Adrenal gland (tissue), 12 donors: ENCODE data around the gene ABHD14A. TPM values are rescaled to one million over a fixed set of nuclear protein-coding genes. Genes with fewer than 3 reads are reported as not detected.

Experiments
- DNase-seq, 7 donors: peaks; one replicate each; pipeline ENCODE4 v3.0.0-alpha.2; 2019 to 2020
- H3K27ac ChIP-seq, 5 donors: fragments of 200-600 bp; sonication (generic) in 4 of 5; 1 replicate in 3 of 5; 2 replicates in 2 of 5; pipeline versions ENCODE4 v1.5.1 to v1.8.0; 2016 to 2020; ENCODE audit warnings: mild to moderate bottlenecking in 1 of 5
- H3K27me3 ChIP-seq: fragments of 200-600 bp; 2 replicates; pipeline ENCODE4 v1.8.0; 2021
- H3K36me3 ChIP-seq, 2 donors: fragments of 200-600 bp; replicated peaks in 1 of 2; 1 replicate in 1 of 2; 2 replicates in 1 of 2; pipeline versions ENCODE4 v1.5.1 to v1.8.0; 2018 to 2022
- H3K4me1 ChIP-seq, 2 donors: fragments of 200-600 bp; replicated peaks in 1 of 2; 1 replicate in 1 of 2; 2 replicates in 1 of 2; pipeline versions ENCODE4 v1.5.1 to v1.8.0; 2018 to 2021
- H3K4me3 ChIP-seq, 4 donors: fragments of 200-600 bp; sonication (generic) in 3 of 4; one replicate each; pipeline ENCODE4 v1.5.1; 2016 to 2018
- H3K9me3 ChIP-seq, 3 donors: fragments of 200-600 bp; sonication (generic) in 1 of 3; replicated peaks in 1 of 3; 1 replicate in 2 of 3; 2 replicates in 1 of 3; pipeline versions ENCODE4 v1.5.1 to v1.8.0; 2016 to 2021
- CTCF ChIP-seq, 6 experiments: fragments of 450-650 bp in 4 of 6; fragments of 200-600 bp in 2 of 6; sonication (generic) in 1 of 6; IDR thresholded peaks; 1 replicate in 5 of 6; 2 replicates in 1 of 6; pipeline versions ENCODE4 v1.5.1 to v1.8.0; 2016 to 2021; ENCODE audit warnings: antibody characterized with exemption in 6 of 6, mild to moderate bottlenecking in 2 of 6, moderate library complexity in 1 of 6
- POLR2A ChIP-seq, 2 donors: fragments of 450-650 bp; IDR thresholded peaks; one replicate each; pipeline ENCODE4 v1.6.1; 2017; ENCODE audit warnings: antibody characterized with exemption in 2 of 2, mild to moderate bottlenecking in 2 of 2, moderate library complexity in 1 of 2
- WGBS, 4 donors: extraction: QIAGEN DNeasy Blood & Tissue Kit in 2 of 4; methylation state at CpG; one replicate each; pipeline versions ENCODE4 v1.1.5 to v1.1.7; 2013 to 2017; 5-methylcytosine and 5-hydroxymethylcytosine counted together
- intact Hi-C, 2 donors: fragments of 100-400 bp; cut with DNase I; formaldehyde crosslinking; loops; one replicate each; pipeline versions ENCODE4 v1.14.1 to v1.15.0; 2022 to 2023
- polyA plus RNA-seq, 3 donors: library from polyadenylated mRNA; stranded (reverse); fragments of 200-250 nt in 2 of 3; fragments of 350-450 nt in 1 of 3; fragmentation: Illumina TruSeq in 1 of 3; extraction: RNeasy Lipid Tissue Mini Kit (QIAGEN cat#74804) in 1 of 3; gene quantifications; one replicate each; pipeline ENCODE4 v1.2.3, GENCODE V29; 2013 to 2014
- total RNA-seq, 9 donors: library from RNA; depleted of rRNA in 4 of 9; stranded (reverse); fragments of >200 nt in 4 of 9; fragments of 120-200 nt in 1 of 9; fragmentation: NEBNext Ultra II Directional in 1 of 9; extraction: Animal tissue kit (Norgen Biotek cat#: 25700) in 1 of 9; gene quantifications; one replicate each; pipeline versions ENCODE4 v1.1.0 to v1.2.4, GENCODE V29; 2013 to 2023
- donor health status: healthy with polysubstance abuse.
- donor health status: Bipolar disorder and iron deficiency.
- donor health status: DM: yes; HTN: yes; CAD: no.
- donor health status: DM: no; HTN: no; CAD: no.
- donor health status: DM: no; HTN: no; CAD: no.
- donor health status: DM: yes; HTN: yes; CAD: no.

ABHD14A gene
- total and polyA plus RNA-seq, 12 donors, result 29.3 to 162 (median 77.1) TPM

- DNase-seq, result no peak
- H3K9me3 ChIP-seq, result no peaks in the 10 kb centered on the region
- peak in 1 of 2 donors; percentile 17 for TF ChIP-seq POLR2A (IDR thresholded peaks at IDR 0.05)
- TF ChIP-seq CTCF (IDR thresholded peaks at IDR 0.05), result no peak
- peaks cover 22 to 38% of the 10 kb centered on the region in 2 donors for H3K4me1 ChIP-seq
- intact Hi-C loops, result no loop called here
- no peaks in the 10 kb centered on the region for H3K27me3 ChIP-seq
- peak overlapping the region in 3 of 5 donors; percentile 75 to 97 (median 77) for H3K27ac ChIP-seq
- H3K4me3 ChIP-seq, result peak overlapping the region in 3 of 4 donors; percentile 18 to 97 (median 26)
- WGBS, 4 donors, result 5 to 40% (median 17%) methylated on average over 4 to 33 of the region's 33 CpGs
- no peaks in the 10 kb centered on the region for H3K36me3 ChIP-seq
Measured at GRCh38 chr3:51966922-51967383, 7.9 kb upstream of the ABHD14A start.

GRCh38 chr3:51967384-51968169, 7.3 kb upstream of the ABHD14A start, which contains the start of gene PCBP4:
TSS of gene PCBP4 (minus strand) at chr3:51967454. CDS start at chr3:51961240, 6,214 bp downstream.
- DNase-seq, result peak; percentile 75 to 86 (median 84)
- no peaks in the 10 kb centered on the region for H3K27me3 ChIP-seq
- H3K4me3 ChIP-seq, result peak within 1 kb of the TSS in 3 of 4 donors; percentile 33 to 97 (median 45)
- H3K9me3 ChIP-seq, result no peaks in the 10 kb centered on the region
- peak within 1 kb of the TSS; percentile 54 to 97 (median 83) for H3K27ac ChIP-seq
- intact Hi-C loops, result no loop called here
- WGBS, 4 donors, result 1% methylated on average over 50 to 73 of the region's 90 CpGs; no CpG with 5 or more reads in 2 of the 4 donors
- no peak for TF ChIP-seq CTCF (IDR thresholded peaks at IDR 0.05)
- TF ChIP-seq POLR2A (IDR thresholded peaks at IDR 0.05), result peak; percentile 45 to 75
- H3K4me1 ChIP-seq, result peaks cover 22 to 43% of the 10 kb centered on the region in 2 donors
- no peaks in the 10 kb centered on the region for H3K36me3 ChIP-seq

GRCh38 chr3:51968170-51968775, 6.6 kb upstream of the ABHD14A start:
- Histone ChIP-seq H3K9me3 (no peaks in the 10 kb centered on the region), H3K4me3 (peak overlapping the region in 3 of 4 donors; percentile 33 to 97 (median 45)), H3K27me3 (no peaks in the 10 kb centered on the region), H3K36me3 (no peaks in the 10 kb centered on the region), H3K27ac (peak overlapping the region; percentile 54 to 97 (median 83)), H3K4me1 (peaks cover 22 to 50% of the 10 kb centered on the region in 2 donors)
- intact Hi-C loops, result no loop called here
- TF ChIP-seq CTCF (IDR thresholded peaks at IDR 0.05), result no peak
- no peak for TF ChIP-seq POLR2A (IDR thresholded peaks at IDR 0.05)
- peak in 1 of 7 donors; percentile 26 for DNase-seq
- WGBS, 4 donors, result 12 to 23% (median 16%) methylated on average over 7 to 11 of the region's 11 CpGs
